Mammary epithelial cell (primary cell): ENCODE results near the gene HOXA3.

Source experiments
- EZH2 ChIP-seq: IDR thresholded peaks from 2 replicates; pipeline ENCODE4 v1.6.1; 2012; ENCODE audit warnings: low read length, inconsistent platforms, borderline replicate concordance
- TF ChIP-seq, protein P1 (sequence below), 2 donors: IDR thresholded peaks in 1 of 2; conservative IDR thresholded peaks in 1 of 2; 2 replicates each; pipeline ENCODE4 v1.5.1; 2011 to 2012; ENCODE audit warnings: inconsistent platforms in 2 of 2, low read length in 2 of 2, mild to moderate bottlenecking in 2 of 2, control low read depth in 1 of 2, low read depth in 1 of 2; ENCODE audit not compliant: insufficient read depth in 1 of 2; ENCODE audit errors: extremely low read depth in 1 of 2

DNA sequence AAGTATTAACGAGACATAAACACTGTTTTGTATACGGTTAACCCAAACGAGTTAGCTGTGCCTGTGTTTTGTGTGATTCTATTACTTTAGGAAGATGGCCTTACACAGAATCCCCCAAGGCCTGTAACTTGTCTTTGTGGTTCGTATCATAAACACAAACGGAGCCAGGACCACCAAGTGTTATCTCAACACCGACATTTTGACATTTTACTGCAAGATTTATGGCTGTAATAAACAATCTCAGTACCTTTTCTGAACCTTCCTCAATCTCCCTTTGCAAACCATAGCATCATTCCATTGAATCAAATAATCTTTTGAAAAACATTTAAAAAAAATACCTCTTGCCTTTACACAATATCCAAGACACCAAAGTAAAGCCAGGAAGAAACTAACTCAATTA lies 19.4 kb downstream of the HOXA3 start:
- TF ChIP-seq EZH2: no peak
- TF ChIP-seq, protein P1, sequence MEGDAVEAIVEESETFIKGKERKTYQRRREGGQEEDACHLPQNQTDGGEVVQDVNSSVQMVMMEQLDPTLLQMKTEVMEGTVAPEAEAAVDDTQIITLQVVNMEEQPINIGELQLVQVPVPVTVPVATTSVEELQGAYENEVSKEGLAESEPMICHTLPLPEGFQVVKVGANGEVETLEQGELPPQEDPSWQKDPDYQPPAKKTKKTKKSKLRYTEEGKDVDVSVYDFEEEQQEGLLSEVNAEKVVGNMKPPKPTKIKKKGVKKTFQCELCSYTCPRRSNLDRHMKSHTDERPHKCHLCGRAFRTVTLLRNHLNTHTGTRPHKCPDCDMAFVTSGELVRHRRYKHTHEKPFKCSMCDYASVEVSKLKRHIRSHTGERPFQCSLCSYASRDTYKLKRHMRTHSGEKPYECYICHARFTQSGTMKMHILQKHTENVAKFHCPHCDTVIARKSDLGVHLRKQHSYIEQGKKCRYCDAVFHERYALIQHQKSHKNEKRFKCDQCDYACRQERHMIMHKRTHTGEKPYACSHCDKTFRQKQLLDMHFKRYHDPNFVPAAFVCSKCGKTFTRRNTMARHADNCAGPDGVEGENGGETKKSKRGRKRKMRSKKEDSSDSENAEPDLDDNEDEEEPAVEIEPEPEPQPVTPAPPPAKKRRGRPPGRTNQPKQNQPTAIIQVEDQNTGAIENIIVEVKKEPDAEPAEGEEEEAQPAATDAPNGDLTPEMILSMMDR (conservative IDR thresholded peaks at IDR 0.05 in 1 of 2, IDR thresholded peaks at IDR 0.05 in 1 of 2; ENCODE audit: extremely low read depth in 1 of 2, insufficient read depth in 1 of 2, low read depth in 1 of 2, low read length in 2 of 2): no peak
